GM21717 (cell line): ENCODE measurements around the gene TCF4.

Experiments used
- ATAC-seq: cut with Tn5 transposase; IDR thresholded peaks from one replicate; pipeline ENCODE4 v1.9.1; 2021; ENCODE audit warnings: mild to moderate bottlenecking, moderate library complexity; ENCODE audit not compliant: unreplicated experiment

Gene TCF4

DNA sequence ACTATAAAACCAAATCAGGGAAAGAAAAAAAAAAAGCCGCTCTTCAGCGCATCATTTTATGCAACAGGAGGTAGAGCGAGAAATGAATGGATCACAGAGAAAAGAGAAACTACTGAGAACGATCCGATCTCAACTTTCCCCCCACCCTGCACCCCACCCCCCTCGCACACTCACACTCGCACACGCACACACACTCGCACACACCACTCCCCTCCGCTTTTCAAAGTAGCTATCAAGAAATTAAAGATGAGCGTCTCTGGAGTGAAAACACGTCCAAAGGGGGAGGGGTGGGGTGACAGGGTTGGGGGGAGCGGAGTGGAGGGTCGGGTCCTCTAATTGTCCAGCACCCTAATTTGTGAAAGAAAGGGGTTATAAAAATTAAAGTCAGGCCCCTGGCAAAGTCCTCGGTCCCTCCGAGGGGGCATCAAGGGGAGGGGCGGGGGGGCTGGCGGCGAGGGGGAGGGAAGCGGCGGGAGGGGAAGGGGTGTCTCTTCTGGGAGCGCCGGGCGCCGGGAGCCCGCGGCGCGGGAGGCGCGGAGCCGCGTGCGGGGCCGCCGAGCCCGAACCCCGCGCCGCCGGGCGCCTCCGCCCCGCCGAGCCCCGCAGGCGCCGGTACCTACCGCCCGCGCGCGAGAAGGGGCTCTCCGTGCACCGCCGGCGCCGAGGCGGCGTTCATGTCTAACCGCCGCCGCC, 428 bp downstream of the TCF4 start:
- ATAC-seq: no peak

DNA sequence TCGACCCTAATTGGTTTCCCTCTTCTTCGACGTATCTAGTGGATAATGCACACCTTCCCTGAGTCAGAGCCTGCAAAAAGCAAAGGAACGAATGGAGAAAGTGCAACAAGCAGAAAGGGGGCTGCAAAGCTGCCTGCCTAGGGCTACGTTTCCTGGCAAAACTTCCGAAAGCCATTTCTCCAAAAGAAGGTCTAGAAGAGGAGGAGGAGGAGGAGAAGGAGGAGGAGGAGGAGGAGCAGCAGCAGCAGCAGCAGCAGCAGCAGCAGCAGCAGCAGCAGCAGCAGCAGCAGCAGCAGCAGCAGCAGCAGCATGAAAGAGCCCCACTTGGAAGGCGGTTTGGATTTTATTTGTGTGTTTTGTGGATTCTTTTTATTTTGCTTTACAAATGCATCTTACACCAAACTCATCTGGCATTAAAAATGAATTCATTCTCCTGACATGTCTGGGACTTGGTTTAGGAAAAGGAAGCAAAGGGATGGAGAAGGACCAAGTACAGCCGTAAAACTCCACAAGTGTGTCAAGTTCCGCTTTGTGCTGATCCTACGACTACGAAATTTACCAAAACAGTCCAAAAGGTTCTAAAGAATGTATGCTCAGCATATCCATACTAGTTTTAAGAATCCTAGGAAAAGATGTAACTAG, 2.0 kb downstream of the TCF4 start:
- ATAC-seq: no peak

DNA sequence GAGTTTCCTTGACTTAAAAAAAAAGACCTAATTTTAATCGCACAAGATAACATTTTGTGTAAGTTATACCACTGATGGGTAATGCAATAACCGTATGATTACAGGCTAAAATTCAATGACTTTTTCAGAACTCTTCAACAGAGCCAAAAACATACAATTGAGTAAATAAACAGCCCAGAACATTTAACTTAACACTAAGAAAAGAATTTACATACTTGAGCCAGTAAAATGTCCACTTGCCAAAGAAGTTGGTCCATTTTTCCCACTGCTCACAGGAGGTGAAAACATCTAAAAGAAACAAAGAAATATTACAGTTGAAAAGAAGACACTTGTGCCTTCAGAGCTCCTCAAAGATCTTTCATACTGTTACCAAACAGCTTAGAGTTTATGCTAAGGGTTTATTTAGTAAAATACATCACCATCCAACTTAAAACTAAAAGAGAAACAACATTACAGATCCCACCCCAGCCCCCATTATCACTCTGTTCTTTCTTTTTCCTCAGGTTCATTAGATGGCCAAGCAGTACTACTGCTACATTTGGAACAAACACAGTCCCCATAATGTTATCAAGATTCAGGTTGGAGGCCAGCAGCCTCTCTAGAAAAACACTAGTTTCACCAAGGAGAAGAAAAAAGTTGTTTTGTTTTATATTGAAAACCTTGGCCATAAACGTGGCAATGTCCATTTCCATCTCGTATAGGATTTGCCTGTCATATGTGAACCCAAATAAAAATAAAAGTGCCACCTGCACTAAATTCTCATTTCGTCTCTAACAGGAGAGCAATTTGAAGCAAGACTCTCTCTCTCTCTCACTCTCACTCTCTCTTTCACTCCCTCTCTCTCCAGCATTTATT, 2.7 kb downstream of the TCF4 start:
- no peak for ATAC-seq

DNA sequence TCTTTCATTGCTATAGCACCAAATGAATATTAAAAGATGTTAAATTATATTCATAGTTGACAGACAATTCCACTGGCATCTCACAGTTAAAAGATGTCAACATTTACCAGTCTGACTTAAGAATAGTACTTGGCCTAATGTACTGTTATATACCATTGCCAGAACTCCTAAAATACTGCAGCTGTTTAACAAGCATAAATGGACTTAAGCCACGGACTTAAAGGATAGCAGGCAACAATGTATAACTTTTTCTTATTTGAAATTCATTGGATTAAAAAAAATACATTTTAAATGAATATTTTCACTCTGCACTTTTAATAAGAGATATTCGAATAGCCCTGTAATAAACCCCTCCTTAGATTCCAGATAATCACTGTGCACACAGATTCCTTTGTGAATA, 3.8 kb downstream of the TCF4 start:
- no peak for ATAC-seq

DNA sequence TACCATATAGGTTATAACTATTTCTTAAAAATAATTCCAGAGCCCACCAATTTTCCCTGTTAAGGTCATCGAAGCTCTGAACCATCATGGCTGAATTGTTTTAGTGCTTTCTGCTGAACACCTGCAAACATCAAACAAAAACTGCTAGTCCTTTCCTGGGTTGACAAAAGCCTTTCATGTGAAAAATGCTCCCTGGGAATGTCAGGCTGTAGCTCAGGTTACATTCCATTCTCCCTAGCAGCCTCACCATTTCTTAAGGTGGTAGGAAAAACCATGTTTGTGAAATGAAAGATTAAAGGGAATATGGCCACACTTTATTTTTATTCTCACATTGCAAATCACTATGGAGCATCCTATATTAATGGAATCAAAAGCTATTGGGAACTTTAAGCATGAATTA, 5.7 kb downstream of the TCF4 start:
- ATAC-seq: no peak

- ATAC-seq: no peak
These were observed 8.3 kb downstream of the TCF4 start for GRCh38 chr18:55579501-55580270.

GRCh38 chr18:55577812-55578539, 10.0 kb downstream of the TCF4 start:
- no peak for ATAC-seq

DNA sequence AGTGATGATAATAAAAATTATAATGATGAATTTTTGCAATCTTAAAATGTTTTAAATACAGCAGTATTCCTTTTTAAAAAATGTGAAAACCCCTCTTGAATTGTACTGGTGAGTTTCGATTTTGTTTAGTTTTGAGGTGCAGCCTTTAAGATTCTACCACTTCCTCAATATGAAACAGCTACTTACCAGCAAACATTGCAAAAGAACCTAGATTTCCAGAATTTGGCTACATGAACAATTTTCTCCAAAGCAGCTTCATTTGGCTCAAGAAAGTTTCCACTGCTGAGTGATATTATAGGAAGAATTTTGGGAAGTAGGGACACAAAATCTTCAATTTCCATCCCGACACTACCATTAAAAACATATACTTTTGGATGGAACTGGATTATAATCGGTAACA, 12.0 kb downstream of the TCF4 start:
- no peak for ATAC-seq

DNA sequence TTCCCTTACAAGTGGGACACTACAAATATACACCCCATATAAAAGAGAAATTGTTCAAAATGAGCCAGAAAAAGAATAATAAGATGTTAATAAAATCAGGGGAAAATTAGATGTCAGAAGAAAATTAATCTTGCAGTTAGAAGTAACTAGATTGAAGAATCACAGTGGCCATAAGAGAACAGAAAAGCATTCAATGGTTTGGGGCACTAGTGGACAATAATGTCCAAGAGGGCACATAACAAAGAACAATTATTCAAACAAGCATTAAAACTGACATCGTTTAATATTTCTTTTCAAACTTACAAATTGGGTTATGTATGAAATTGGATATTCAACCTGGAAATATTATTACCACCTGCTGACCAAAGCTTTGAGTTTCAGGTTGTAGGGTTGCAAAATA, 12.9 kb downstream of the TCF4 start:
- ATAC-seq: no peak

DNA sequence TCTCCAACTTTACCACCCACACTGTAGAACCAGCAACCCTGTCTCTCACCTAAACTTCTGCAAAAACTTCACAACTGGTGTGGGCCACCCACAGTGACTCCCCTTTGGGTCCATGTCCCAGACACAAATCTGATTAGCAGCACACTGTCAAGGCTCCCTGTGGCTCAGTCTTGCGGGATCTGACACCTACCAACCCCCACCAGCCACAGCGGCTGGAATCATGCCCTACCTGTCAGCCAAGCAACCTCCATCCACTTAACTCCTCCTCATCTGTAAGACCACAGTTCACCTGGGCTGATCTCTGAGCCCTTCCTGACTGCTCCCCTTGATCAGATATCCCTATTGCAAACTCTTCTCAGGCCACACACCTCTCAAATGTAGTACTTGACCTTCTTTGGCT, 14.6 kb downstream of the TCF4 start:
- ATAC-seq: no peak

DNA sequence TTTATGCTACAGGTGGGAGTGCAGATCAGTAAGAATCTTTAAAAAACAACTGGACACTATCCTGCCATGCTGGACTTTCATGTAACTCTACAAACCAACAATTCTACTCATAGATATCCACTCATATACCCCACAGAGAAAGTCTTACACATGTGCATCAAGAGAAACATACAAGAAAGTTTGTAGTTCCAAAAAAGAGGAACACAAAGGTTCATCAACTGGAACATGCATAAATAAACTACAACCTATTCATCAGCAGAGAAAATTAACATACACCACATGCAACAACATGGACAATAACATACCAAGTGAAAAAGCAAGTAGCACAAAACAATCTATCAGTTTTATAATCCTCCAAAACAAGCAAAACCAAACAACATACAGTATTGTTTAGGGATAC, 17.0 kb downstream of the TCF4 start:
- ATAC-seq: no peak

DNA sequence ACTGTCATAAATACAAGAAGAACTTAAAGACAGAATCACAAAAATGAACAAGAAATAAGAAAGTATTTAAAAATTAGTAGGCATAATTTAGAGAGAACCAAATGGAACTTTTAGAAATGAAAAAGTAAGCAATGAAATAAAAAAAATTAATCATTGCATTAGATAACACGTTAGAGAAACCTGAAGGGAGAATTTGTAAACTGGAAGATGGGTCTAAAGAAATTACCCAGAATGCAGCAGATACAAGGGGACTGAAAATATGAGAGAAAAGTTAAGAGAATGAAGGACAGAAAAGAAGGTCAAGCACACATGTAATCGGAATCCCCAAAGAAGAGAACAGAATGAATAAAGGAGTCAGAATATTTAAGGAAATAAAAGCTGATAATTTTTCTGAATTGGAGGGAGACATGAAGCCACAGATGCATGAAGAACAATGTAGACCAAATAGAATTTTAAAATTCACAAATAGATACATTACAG, 21.5 kb downstream of the TCF4 start:
- no peak for ATAC-seq

- no peak for ATAC-seq
These were observed 28.3 kb downstream of the TCF4 start for GRCh38 chr18:55559739-55560138.

GRCh38 chr18:55557211-55557610, 30.8 kb downstream of the TCF4 start:
- no peak for ATAC-seq

- no peak for ATAC-seq
These were observed 32.5 kb downstream of the TCF4 start for GRCh38 chr18:55555395-55556027.

- no peak for ATAC-seq
These were observed 35.3 kb downstream of the TCF4 start for GRCh38 chr18:55552526-55553189.

- ATAC-seq: no peak
These were observed 36.8 kb downstream of the TCF4 start for GRCh38 chr18:55551227-55551626.

GRCh38 chr18:55550471-55550870, 37.5 kb downstream of the TCF4 start:
- no peak for ATAC-seq

DNA sequence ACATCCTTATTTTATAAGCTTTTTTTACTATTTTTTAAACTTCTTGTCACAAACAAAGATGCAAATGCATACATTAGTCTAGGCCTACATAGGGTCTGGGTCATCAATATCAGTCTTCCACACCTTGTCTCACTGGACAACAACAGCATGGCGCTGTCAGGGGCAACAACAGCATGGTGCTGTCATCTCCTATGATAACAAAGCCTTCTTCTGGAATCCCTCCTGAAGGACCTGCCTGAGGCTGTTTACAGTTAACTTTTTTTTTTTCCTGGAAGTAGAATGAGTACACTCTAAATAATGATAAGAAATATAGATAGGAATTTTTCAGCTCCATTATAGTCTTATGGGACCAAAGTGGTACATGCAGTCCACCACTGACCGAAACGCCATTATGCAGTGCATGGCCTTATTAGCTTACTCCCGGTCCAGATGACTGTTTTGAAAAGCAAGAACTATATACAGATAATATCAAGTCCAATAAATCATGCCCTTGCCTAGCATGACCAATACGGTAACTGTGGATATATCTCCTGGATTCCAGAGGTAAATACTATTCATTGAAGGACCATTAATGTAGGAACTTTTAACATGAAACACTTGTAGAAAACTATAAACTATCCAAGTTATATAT, 38.4 kb downstream of the TCF4 start:
- no peak for ATAC-seq
